K562 (cell line): ENCODE measurements around the gene SERPIND1. TPM values are rescaled to one million over a fixed set of nuclear protein-coding genes. Genes with fewer than 3 reads are reported as not detected.

Experiments used
- DACH1 ChIP-seq: fragments of 450-650 bp; IDR thresholded peaks from 2 replicates; pipeline ENCODE4 v1.6.1; 2018; ENCODE audit not compliant: partially characterized antibody
- HMG20B ChIP-seq: fragments of 250-450 bp; sonication (Bioruptor Pico); IDR thresholded peaks from 2 replicates; pipeline ENCODE4 v1.5.0; 2021; ENCODE audit warnings: mild to moderate bottlenecking
- IFI16 ChIP-seq: fragments of 250-450 bp; sonication (Bioruptor Pico); IDR thresholded peaks from 2 replicates; pipeline ENCODE4 v2.1.2; 2022; ENCODE audit warnings: mild to moderate bottlenecking, inconsistent platforms
- MCM3 ChIP-seq: fragments of 450-650 bp; IDR thresholded peaks from 2 replicates; pipeline ENCODE4 v1.6.1; 2016
- MED1 ChIP-seq: sonication (generic); formaldehyde crosslinking; IDR thresholded peaks from 2 replicates; pipeline ENCODE4 v1.8.1; 2023; ENCODE audit warnings: missing genetic modification reagents, borderline replicate concordance
- NR1H2 ChIP-seq: sonication (generic); formaldehyde crosslinking; IDR thresholded peaks from 2 replicates; pipeline ENCODE4 v1.4.0; 2020; ENCODE audit warnings: mild to moderate bottlenecking, missing genetic modification reagents
- PHF8 ChIP-seq: fragments of 200-600 bp; sonication (generic); IDR thresholded peaks from 2 replicates; pipeline ENCODE4 v1.6.1; 2012; ENCODE audit warnings: mixed run types, mild to moderate bottlenecking, inconsistent platforms, low read length, moderate library complexity, borderline replicate concordance
- POLR2G ChIP-seq: fragments of 200-400 bp; formaldehyde crosslinking; IDR thresholded peaks from 2 replicates; pipeline ENCODE4 v1.6.1; 2017; ENCODE audit warnings: low read depth, mild to moderate bottlenecking, antibody characterized with exemption, low read length, moderate library complexity
- RCOR1 ChIP-seq, 2 experiments: IDR thresholded peaks; 2 replicates each; pipeline ENCODE4 v1.6.1; 2012; ENCODE audit warnings: low read depth in 2 of 2, low read length in 2 of 2, borderline replicate concordance in 1 of 2, improper control_type of control experiment in 1 of 2
- SRSF9 ChIP-seq: fragments of 200-400 bp; formaldehyde crosslinking; IDR thresholded peaks from 2 replicates; pipeline ENCODE4 v1.6.1; 2017; ENCODE audit warnings: low read depth, low read length, borderline replicate concordance
- ZNF324 ChIP-seq: fragments of 250-450 bp; sonication (Bioruptor Pico); IDR thresholded peaks from 2 replicates; pipeline ENCODE4 v1.4.0; 2020; ENCODE audit warnings: mild to moderate bottlenecking
- ZNF445 ChIP-seq: fragments of 250-450 bp; sonication (Bioruptor Pico); IDR thresholded peaks from 2 replicates; pipeline ENCODE4 v1.4.0; 2020; ENCODE audit warnings: low read depth, mild to moderate bottlenecking, moderate library complexity
- ZNF589 ChIP-seq: fragments of 200-800 bp; sonication (Bioruptor generic); IDR thresholded peaks from 2 replicates; pipeline ENCODE4 v1.6.1; 2016; ENCODE audit warnings: low read depth, missing genetic modification characterization, missing compliant biosample characterization
- ZSCAN32 ChIP-seq: fragments of 450-650 bp; formaldehyde crosslinking; IDR thresholded peaks from 2 replicates; pipeline ENCODE4 v1.4.0; 2020; ENCODE audit warnings: mild to moderate bottlenecking, moderate library complexity
- polyA plus RNA-seq, 8 experiments: library from polyadenylated mRNA; depleted of rRNA in 4 of 8; stranded (reverse) in 5 of 8; unstranded in 3 of 8; fragments of >200 nt; fragmentation: Nextera tagmentation in 2 of 8; fragmentation: Illumina TruSeq in 1 of 8; extraction: Ambion mirVana in 2 of 8; extraction: Trizol in 1 of 8; gene quantifications; 2 replicates each; pipeline versions ENCODE4 v1.2.1 to v1.2.3, GENCODE V29; 2011 to 2014; ENCODE audit warnings: inconsistent platforms in 1 of 8, missing spikeins in 1 of 8
- total RNA-seq, 7 experiments: library from RNA; depleted of rRNA in 6 of 7; stranded (reverse); fragments of >200 nt in 6 of 7; fragmentation: Illumina TruSeq in 2 of 7; extraction: Trizol in 2 of 7; gene quantifications; 2 replicates each; pipeline versions ENCODE4 v1.2.1 to v1.2.3, GENCODE V29; 2011 to 2021; ENCODE audit warnings: low replicate concordance in 1 of 7
- TF ChIP-seq, protein P1 (sequence below): fragments of 200-600 bp; sonication (generic); IDR thresholded peaks from one replicate; pipeline ENCODE4 v1.6.1; 2012; ENCODE audit warnings: mild to moderate bottlenecking, low read depth, low read length, inconsistent platforms
- TF ChIP-seq, protein P2 (sequence below): fragments of 250-450 bp; sonication (Bioruptor Pico); IDR thresholded peaks from 2 replicates; pipeline ENCODE4 v1.9.0; 2021; ENCODE audit warnings: mild to moderate bottlenecking

The SERPIND1 gene
- total and polyA plus RNA-seq, 9 of the 15 experiments (the other 6 are each of a cell fraction or from before 2014, with no cell fraction given), result 0.04 to 0.11 (median 0.09) TPM; not detected in 6

DNA sequence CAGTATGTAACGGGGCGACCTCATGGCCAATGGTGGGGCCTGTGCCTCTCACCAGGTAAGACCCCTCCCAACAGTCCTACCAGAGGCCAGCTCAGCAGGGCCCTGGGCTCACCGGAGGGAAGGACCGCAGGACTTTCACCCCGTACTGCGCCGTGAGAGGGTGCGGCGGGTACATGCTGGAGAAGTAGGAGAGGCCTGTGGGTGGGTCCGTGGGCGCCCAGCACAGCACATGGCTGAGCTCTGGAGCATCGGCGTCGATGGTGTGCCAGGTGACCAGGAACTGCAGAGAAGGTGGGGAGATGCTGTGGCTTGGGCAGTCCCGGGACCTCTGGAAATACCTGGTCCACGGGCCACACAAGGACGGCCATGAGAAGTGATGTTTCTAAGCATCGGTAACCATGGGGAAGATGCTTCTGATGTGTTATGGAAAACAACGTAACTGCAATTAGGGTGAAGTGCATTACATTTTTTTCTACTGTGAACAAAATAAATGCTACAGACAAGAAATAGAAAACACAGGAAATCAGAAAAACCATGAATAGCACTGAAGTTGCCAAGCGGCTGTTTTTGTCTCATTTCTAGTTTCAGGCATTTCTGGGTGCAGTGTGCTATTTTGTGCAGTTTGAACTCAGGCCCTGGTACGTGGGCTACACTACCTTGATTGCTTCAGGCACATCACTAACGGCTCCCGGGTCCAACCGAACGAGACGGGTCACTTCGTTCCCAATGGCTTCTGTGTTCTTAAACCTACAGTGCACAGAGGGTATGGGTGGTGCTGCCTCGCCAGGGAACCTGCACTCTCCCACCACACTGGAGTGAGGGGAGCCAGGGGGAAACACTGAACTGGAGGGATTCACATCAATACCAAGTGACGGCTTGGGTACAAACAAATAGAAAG, 46.5 kb upstream of the SERPIND1 start (continued):
- TF ChIP-seq, protein P1, sequence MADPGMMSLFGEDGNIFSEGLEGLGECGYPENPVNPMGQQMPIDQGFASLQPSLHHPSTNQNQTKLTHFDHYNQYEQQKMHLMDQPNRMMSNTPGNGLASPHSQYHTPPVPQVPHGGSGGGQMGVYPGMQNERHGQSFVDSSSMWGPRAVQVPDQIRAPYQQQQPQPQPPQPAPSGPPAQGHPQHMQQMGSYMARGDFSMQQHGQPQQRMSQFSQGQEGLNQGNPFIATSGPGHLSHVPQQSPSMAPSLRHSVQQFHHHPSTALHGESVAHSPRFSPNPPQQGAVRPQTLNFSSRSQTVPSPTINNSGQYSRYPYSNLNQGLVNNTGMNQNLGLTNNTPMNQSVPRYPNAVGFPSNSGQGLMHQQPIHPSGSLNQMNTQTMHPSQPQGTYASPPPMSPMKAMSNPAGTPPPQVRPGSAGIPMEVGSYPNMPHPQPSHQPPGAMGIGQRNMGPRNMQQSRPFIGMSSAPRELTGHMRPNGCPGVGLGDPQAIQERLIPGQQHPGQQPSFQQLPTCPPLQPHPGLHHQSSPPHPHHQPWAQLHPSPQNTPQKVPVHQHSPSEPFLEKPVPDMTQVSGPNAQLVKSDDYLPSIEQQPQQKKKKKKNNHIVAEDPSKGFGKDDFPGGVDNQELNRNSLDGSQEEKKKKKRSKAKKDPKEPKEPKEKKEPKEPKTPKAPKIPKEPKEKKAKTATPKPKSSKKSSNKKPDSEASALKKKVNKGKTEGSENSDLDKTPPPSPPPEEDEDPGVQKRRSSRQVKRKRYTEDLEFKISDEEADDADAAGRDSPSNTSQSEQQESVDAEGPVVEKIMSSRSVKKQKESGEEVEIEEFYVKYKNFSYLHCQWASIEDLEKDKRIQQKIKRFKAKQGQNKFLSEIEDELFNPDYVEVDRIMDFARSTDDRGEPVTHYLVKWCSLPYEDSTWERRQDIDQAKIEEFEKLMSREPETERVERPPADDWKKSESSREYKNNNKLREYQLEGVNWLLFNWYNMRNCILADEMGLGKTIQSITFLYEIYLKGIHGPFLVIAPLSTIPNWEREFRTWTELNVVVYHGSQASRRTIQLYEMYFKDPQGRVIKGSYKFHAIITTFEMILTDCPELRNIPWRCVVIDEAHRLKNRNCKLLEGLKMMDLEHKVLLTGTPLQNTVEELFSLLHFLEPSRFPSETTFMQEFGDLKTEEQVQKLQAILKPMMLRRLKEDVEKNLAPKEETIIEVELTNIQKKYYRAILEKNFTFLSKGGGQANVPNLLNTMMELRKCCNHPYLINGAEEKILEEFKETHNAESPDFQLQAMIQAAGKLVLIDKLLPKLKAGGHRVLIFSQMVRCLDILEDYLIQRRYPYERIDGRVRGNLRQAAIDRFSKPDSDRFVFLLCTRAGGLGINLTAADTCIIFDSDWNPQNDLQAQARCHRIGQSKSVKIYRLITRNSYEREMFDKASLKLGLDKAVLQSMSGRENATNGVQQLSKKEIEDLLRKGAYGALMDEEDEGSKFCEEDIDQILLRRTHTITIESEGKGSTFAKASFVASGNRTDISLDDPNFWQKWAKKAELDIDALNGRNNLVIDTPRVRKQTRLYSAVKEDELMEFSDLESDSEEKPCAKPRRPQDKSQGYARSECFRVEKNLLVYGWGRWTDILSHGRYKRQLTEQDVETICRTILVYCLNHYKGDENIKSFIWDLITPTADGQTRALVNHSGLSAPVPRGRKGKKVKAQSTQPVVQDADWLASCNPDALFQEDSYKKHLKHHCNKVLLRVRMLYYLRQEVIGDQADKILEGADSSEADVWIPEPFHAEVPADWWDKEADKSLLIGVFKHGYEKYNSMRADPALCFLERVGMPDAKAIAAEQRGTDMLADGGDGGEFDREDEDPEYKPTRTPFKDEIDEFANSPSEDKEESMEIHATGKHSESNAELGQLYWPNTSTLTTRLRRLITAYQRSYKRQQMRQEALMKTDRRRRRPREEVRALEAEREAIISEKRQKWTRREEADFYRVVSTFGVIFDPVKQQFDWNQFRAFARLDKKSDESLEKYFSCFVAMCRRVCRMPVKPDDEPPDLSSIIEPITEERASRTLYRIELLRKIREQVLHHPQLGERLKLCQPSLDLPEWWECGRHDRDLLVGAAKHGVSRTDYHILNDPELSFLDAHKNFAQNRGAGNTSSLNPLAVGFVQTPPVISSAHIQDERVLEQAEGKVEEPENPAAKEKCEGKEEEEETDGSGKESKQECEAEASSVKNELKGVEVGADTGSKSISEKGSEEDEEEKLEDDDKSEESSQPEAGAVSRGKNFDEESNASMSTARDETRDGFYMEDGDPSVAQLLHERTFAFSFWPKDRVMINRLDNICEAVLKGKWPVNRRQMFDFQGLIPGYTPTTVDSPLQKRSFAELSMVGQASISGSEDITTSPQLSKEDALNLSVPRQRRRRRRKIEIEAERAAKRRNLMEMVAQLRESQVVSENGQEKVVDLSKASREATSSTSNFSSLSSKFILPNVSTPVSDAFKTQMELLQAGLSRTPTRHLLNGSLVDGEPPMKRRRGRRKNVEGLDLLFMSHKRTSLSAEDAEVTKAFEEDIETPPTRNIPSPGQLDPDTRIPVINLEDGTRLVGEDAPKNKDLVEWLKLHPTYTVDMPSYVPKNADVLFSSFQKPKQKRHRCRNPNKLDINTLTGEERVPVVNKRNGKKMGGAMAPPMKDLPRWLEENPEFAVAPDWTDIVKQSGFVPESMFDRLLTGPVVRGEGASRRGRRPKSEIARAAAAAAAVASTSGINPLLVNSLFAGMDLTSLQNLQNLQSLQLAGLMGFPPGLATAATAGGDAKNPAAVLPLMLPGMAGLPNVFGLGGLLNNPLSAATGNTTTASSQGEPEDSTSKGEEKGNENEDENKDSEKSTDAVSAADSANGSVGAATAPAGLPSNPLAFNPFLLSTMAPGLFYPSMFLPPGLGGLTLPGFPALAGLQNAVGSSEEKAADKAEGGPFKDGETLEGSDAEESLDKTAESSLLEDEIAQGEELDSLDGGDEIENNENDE, result no peak
- TF ChIP-seq ZNF589 (CRISPR knock-in tag) (no peak), MCM3 (no peak), POLR2G (peak; percentile 43), MED1 (CRISPR knock-in tag) (0 out of 2 replicates have a peak, but pooled peaks have one; percentile 49), RCOR1 (IDR thresholded peaks at IDR 0.05; ENCODE audit: borderline replicate concordance in 1 of 2, low read depth in 2 of 2, low read length in 2 of 2) (no peak), PHF8 (no peak), DACH1 (no peak), SRSF9 (no peak), ZSCAN32 (no peak), HMG20B (CRISPR knock-in tag) (no peak), ZNF324 (CRISPR knock-in tag) (no peak), ZNF445 (CRISPR knock-in tag) (no peak), NR1H2 (CRISPR knock-in tag) (no peak), IFI16 (CRISPR knock-in tag) (no peak)
- TF ChIP-seq, protein P2, sequence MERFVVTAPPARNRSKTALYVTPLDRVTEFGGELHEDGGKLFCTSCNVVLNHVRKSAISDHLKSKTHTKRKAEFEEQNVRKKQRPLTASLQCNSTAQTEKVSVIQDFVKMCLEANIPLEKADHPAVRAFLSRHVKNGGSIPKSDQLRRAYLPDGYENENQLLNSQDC (CRISPR knock-in tag), result no peak
